GM12878 (cell line): Measurements from ENCODE around the gene RALGAPA1. TPM values are rescaled to one million over a fixed set of nuclear protein-coding genes. Genes with fewer than 3 reads are reported as not detected.

Source experiments
- ATAC-seq: fragments of 200-7000 bp; cut with Tn5 transposase; 3 replicates; pipeline ENCODE4 v1.9.1; 2020; ENCODE audit warnings: mild to moderate bottlenecking, moderate library complexity
- BruUV-seq: library from RNA; stranded (reverse); fragments of 400-500 nt; replicated peaks from 2 replicates; lab custom pipeline; 2021; lab: Mats Ljungman, UMichigan
- CTCF ChIA-PET: fragments of 300-600 bp; sonication (Branson Sonifier 250); formaldehyde crosslinking; extraction: SDS; loops from one replicate; lab custom pipeline; 2021; ENCODE audit warnings: inconsistent platforms; lab: Yijun Ruan, JAX
- POLR2A ChIA-PET: fragments of 350-600 bp; formaldehyde crosslinking; extraction: SDS; loops from one replicate; lab custom pipeline; 2021; ENCODE audit warnings: inconsistent platforms; lab: Charles Lee
- RAD21 ChIA-PET: fragments of 300-600 bp; sonication (Branson Sonifier 250); formaldehyde crosslinking; loops from one replicate; lab custom pipeline; 2023; ENCODE audit warnings: antibody characterized with exemption; ENCODE audit not compliant: unreplicated experiment; lab: Charles Lee
- SMC1A ChIA-PET: fragments of 300-600 bp; sonication (Branson Sonifier 250); formaldehyde crosslinking; loops from one replicate; lab custom pipeline; 2023; ENCODE audit not compliant: unreplicated experiment, uncharacterized antibody; lab: Charles Lee
- DNase-seq: peaks from one replicate; pipeline ENCODE4 v3.0.0-alpha.2; 2011; ENCODE audit warnings: low read depth, low spot score
- FAIRE-seq: peaks from 3 replicates; lab custom pipeline; 2011; peaks lifted over from hg19 to GRCh38; lab: Jason Lieb, UNC
- H2AFZ ChIP-seq: 2 replicates; pipeline ENCODE4 v1.6.0; 2011; ENCODE audit warnings: low read depth, low read length, control low read depth; ENCODE audit not compliant: control insufficient read depth
- H3K27ac ChIP-seq: 2 replicates; pipeline ENCODE4 v1.5.1; 2011; ENCODE audit warnings: control low read depth; ENCODE audit not compliant: control insufficient read depth, insufficient read depth
- H3K27me3 ChIP-seq, 2 experiments: replicated peaks in 1 of 2; 2 replicates each; pipeline versions ENCODE4 v1.6.0 to v1.6.1; 2011; ENCODE audit warnings: low read length in 1 of 2; ENCODE audit not compliant: control insufficient read depth in 2 of 2, insufficient read depth in 2 of 2
- H3K36me3 ChIP-seq, 2 experiments: 2 replicates each; pipeline ENCODE4 v1.5.1; 2011; ENCODE audit warnings: low read length in 1 of 2; ENCODE audit not compliant: control insufficient read depth in 2 of 2, insufficient read depth in 2 of 2
- H3K4me1 ChIP-seq: 2 replicates; pipeline ENCODE4 v1.6.1; 2011; ENCODE audit warnings: mild to moderate bottlenecking, low read length, moderate library complexity, mixed read lengths; ENCODE audit not compliant: control insufficient read depth, insufficient read depth
- H3K4me2 ChIP-seq: 2 replicates; pipeline ENCODE4 v1.6.0; 2011; ENCODE audit warnings: control low read depth; ENCODE audit not compliant: control insufficient read depth, insufficient read depth
- H3K4me3 ChIP-seq: fragments of 200-600 bp; sonication (generic); 2 replicates; pipeline ENCODE4 v1.5.1; 2016
- H3K79me2 ChIP-seq: 2 replicates; pipeline ENCODE4 v1.6.0; 2011; ENCODE audit warnings: low read length; ENCODE audit not compliant: control insufficient read depth, insufficient read depth
- H3K9ac ChIP-seq: 2 replicates; pipeline ENCODE4 v1.8.0; 2011; ENCODE audit warnings: low read length, control low read depth, mixed read lengths; ENCODE audit not compliant: control insufficient read depth, insufficient read depth
- H3K9me3 ChIP-seq: replicated peaks from 3 replicates; pipeline ENCODE4 v1.5.1; 2011; ENCODE audit warnings: mild to moderate bottlenecking, low read length; ENCODE audit not compliant: control insufficient read depth, insufficient read depth
- H4K20me1 ChIP-seq: 2 replicates; pipeline ENCODE4 v1.6.0; 2011; ENCODE audit not compliant: control insufficient read depth, insufficient read depth
- CHD2 ChIP-seq: IDR thresholded peaks from 2 replicates; pipeline ENCODE4 v1.6.1; 2011; ENCODE audit warnings: low read depth, low read length, improper control_type of control experiment, borderline replicate concordance
- E2F4 ChIP-seq: IDR thresholded peaks from 2 replicates; pipeline ENCODE4 v1.6.1; 2012; ENCODE audit warnings: low read depth, low read length, improper control_type of control experiment
- IKZF1 ChIP-seq: fragments of 450-650 bp; conservative IDR thresholded peaks from 2 replicates; pipeline ENCODE4 v1.6.1; 2017; ENCODE audit warnings: antibody characterized with exemption, mild to moderate bottlenecking
- JUND ChIP-seq: IDR thresholded peaks from 2 replicates; pipeline ENCODE4 v1.6.1; 2012; ENCODE audit warnings: low read depth, mild to moderate bottlenecking, low read length, improper control_type of control experiment, moderate library complexity
- MEF2B ChIP-seq: fragments of 450-650 bp; IDR thresholded peaks from 2 replicates; pipeline ENCODE4 v1.6.1; 2018; ENCODE audit warnings: mild to moderate bottlenecking, moderate library complexity; ENCODE audit not compliant: partially characterized antibody, poor library complexity, severe bottlenecking
- NFYA ChIP-seq: IDR thresholded peaks from 2 replicates; pipeline ENCODE4 v1.6.1; 2011; ENCODE audit warnings: low read depth, mild to moderate bottlenecking, low read length, improper control_type of control experiment, borderline replicate concordance
- NKRF ChIP-seq: fragments of 450-650 bp; conservative IDR thresholded peaks from 2 replicates; pipeline ENCODE4 v1.6.1; 2017; ENCODE audit warnings: mild to moderate bottlenecking, moderate library complexity
- RELA ChIP-seq: fragments of 450-650 bp; IDR thresholded peaks from 2 replicates; pipeline ENCODE4 v1.8.0; 2014; ENCODE audit warnings: borderline replicate concordance; ENCODE audit not compliant: partially characterized antibody
- STAT3 ChIP-seq: IDR thresholded peaks from 2 replicates; pipeline ENCODE4 v1.6.1; 2011; ENCODE audit warnings: low read depth, low read length, improper control_type of control experiment
- SUPT20H ChIP-seq: IDR thresholded peaks from 2 replicates; pipeline ENCODE4 v1.6.1; 2011; ENCODE audit warnings: low read depth, mild to moderate bottlenecking, low read length, moderate library complexity, borderline replicate concordance; ENCODE audit not compliant: control insufficient read depth
- TAF1 ChIP-seq: IDR thresholded peaks from 2 replicates; pipeline ENCODE4 v1.6.1; 2011; ENCODE audit warnings: mild to moderate bottlenecking, low read depth, low read length, borderline replicate concordance
- TCF12 ChIP-seq: IDR thresholded peaks from 2 replicates; pipeline ENCODE4 v1.6.1; 2011; ENCODE audit warnings: low read depth, mild to moderate bottlenecking, low read length
- TCF3 ChIP-seq: IDR thresholded peaks from 2 replicates; pipeline ENCODE4 v1.6.1; 2012; ENCODE audit warnings: low read depth, mild to moderate bottlenecking, low read length, borderline replicate concordance; ENCODE audit not compliant: insufficient read depth
- ZNF592 ChIP-seq: fragments of 450-650 bp; IDR thresholded peaks from 2 replicates; pipeline ENCODE4 v1.6.1; 2017; ENCODE audit warnings: mild to moderate bottlenecking, moderate library complexity
- WGBS: methylation state at CpG from one replicate; pipeline ENCODE4 v1.1.6; 2016; ENCODE audit warnings: low lambda C conversion rate; ENCODE audit not compliant: insufficient replicate concordance, insufficient coverage; ENCODE audit errors: missing lambda C conversion rate; 5-methylcytosine and 5-hydroxymethylcytosine counted together
- in situ Hi-C: fragments of 300-500 bp; cut with MboI; formaldehyde crosslinking; loops from 9 replicates; pipeline ENCODE4 v1.14.3; 2018; ENCODE audit warnings: mixed read lengths
- intact Hi-C: fragments of 100-400 bp; cut with micrococcal nuclease; formaldehyde crosslinking; loops from one replicate; pipeline ENCODE4 v1.14.2; 2022; ENCODE audit not compliant: unreplicated experiment
- polyA plus RNA-seq, 11 experiments: library from polyadenylated mRNA; depleted of rRNA in 4 of 11; unstranded in 6 of 11; stranded (reverse) in 5 of 11; fragments of >200 nt; fragmentation: Nextera tagmentation in 4 of 11; fragmentation: Illumina TruSeq in 1 of 11; extraction: Ambion mirVana in 4 of 11; extraction: Trizol in 1 of 11; gene quantifications; 1 replicate in 1 of 11; 2 replicates in 10 of 11; pipeline versions ENCODE4 v1.2.1 to v1.2.3, GENCODE V29; 2011 to 2016; ENCODE audit warnings: inconsistent platforms in 2 of 11, missing spikeins in 2 of 11, low read depth in 1 of 11
- total RNA-seq, 4 experiments: library from RNA; depleted of rRNA in 3 of 4; stranded (reverse); fragments of >200 nt in 3 of 4; fragmentation: Illumina TruSeq in 1 of 4; extraction: Trizol in 1 of 4; gene quantifications; 2 replicates each; pipeline versions ENCODE4 v1.2.1 to v1.2.3, GENCODE V29; 2013 to 2021

The RALGAPA1 gene
- total and polyA plus RNA-seq, 10 of the 15 experiments (the other 5 are each of a cell fraction or from before 2014, with no cell fraction given) = 5.6 to 26.7 (median 14.7) TPM

GRCh38 chr14:35844494-35844893, 35.4 kb upstream of the RALGAPA1 start:
- Histone ChIP-seq H3K4me3 (no peak overlapping the region), H3K36me3 (peaks cover 0 to 11% of the 10 kb centered on the region in 2 experiments; a peak in 3 of 4 replicates), H3K4me1 (no peaks in the 10 kb centered on the region), H3K79me2 (no peaks in the 10 kb centered on the region), H4K20me1 (no peaks in the 10 kb centered on the region), H2AFZ (no peak overlapping the region), H3K4me2 (no peak overlapping the region), H3K27ac (no peak overlapping the region), H3K9ac (no peak overlapping the region), H3K27me3 (no peaks in the 10 kb centered on the region), H3K9me3 (peaks cover 2% of the 10 kb centered on the region; the same call in 2 of the 3 replicates)
- intact Hi-C loops = no loop called here
- TF ChIP-seq CHD2 (no peak), ZNF592 (no peak), JUND (no peak), STAT3 (no peak), RELA (no peak), TCF3 (no peak), NFYA (no peak), E2F4 (no peak), MEF2B (no peak), SUPT20H (no peak), NKRF (no peak), TAF1 (no peak), TCF12 (no peak), IKZF1 (no peak)
- no peak for FAIRE-seq
- ChIA-PET CTCF (no interaction called here), POLR2A (no interaction called here), SMC1A (no interaction called here), RAD21 (no interaction called here)
- BruUV-seq = no TSS peak
- WGBS = 95% methylated on average over 8 of the region's 8 CpGs
- no peak for DNase-seq
- in situ Hi-C loops = no loop called here
- no peak for ATAC-seq
